Caco-2 (cell line): ENCODE measurements around the gene DNAJA1. TPM values are rescaled to one million over a fixed set of nuclear protein-coding genes. Genes with fewer than 3 reads are reported as not detected.

Source experiments
- BruUV-seq: library from RNA; stranded (reverse); fragments of 400-500 nt; replicated peaks from 2 replicates; lab custom pipeline; 2021; lab: Mats Ljungman, UMichigan
- CTCF ChIA-PET: fragments of 300-600 bp; sonication (Branson Sonifier 250); formaldehyde crosslinking; loops from one replicate; lab custom pipeline; 2022; ENCODE audit warnings: antibody characterized with exemption; lab: Charles Lee
- POLR2A ChIA-PET: fragments of 300-600 bp; sonication (Branson Sonifier 250); formaldehyde crosslinking; loops from one replicate; lab custom pipeline; 2022; ENCODE audit warnings: antibody characterized with exemption; lab: Charles Lee
- DNase-seq, 2 experiments: peaks; one replicate each; pipeline versions ENCODE4 v3.0.0 to v3.0.0-alpha.2; 2020 to 2022
- H3K27me3 ChIP-seq: replicated peaks from 2 replicates; pipeline ENCODE4 v1.6.0; 2011; ENCODE audit warnings: low read length; ENCODE audit not compliant: control insufficient read depth, insufficient read depth
- H3K36me3 ChIP-seq: 2 replicates; pipeline ENCODE4 v1.5.1; 2011; ENCODE audit warnings: low read length; ENCODE audit not compliant: control insufficient read depth, insufficient read depth
- H3K4me1 ChIP-seq: fragments of 250-450 bp; sonication (Bioruptor Pico); 2 replicates; pipeline ENCODE4 v1.5.1; 2020; ENCODE audit warnings: mild to moderate bottlenecking
- H3K4me3 ChIP-seq: 2 replicates; pipeline ENCODE4 v1.5.1; 2011; ENCODE audit warnings: low read depth, mild to moderate bottlenecking, control low read depth, low read length
- H3K9me3 ChIP-seq: fragments of 250-450 bp; sonication (Bioruptor Pico); 2 replicates; pipeline ENCODE4 v1.5.1; 2020; ENCODE audit warnings: mild to moderate bottlenecking, moderate library complexity
- H3K27ac Mint-ChIP-seq: one replicate; pipeline ENCODE4 v1.8.0; 2022; ENCODE audit warnings: mixed read lengths; ENCODE audit not compliant: unreplicated experiment
- H3K27me3 Mint-ChIP-seq: one replicate; pipeline ENCODE4 v1.8.0; 2022; ENCODE audit warnings: mixed read lengths; ENCODE audit not compliant: insufficient read depth, unreplicated experiment
- H3K36me3 Mint-ChIP-seq: one replicate; pipeline ENCODE4 v1.8.0; 2022; ENCODE audit warnings: mild to moderate bottlenecking, mixed read lengths; ENCODE audit not compliant: insufficient read depth, unreplicated experiment
- H3K4me1 Mint-ChIP-seq: one replicate; pipeline ENCODE4 v1.8.0; 2022; ENCODE audit warnings: low read depth, mixed read lengths; ENCODE audit not compliant: unreplicated experiment
- H3K4me3 Mint-ChIP-seq: one replicate; pipeline ENCODE4 v1.8.0; 2022; ENCODE audit warnings: mild to moderate bottlenecking, moderate library complexity, mixed read lengths; ENCODE audit not compliant: unreplicated experiment
- H3K9me3 Mint-ChIP-seq: one replicate; pipeline ENCODE4 v1.8.0; 2022; ENCODE audit warnings: mixed read lengths; ENCODE audit not compliant: unreplicated experiment
- intact Hi-C: fragments of 100-400 bp; cut with micrococcal nuclease; formaldehyde crosslinking; loops from one replicate; pipeline ENCODE4 v1.10.0; 2022; ENCODE audit not compliant: unreplicated experiment
- total RNA-seq: library from RNA; stranded (reverse); gene quantifications from 2 replicates; pipeline ENCODE4 v1.2.3, GENCODE V29; 2022
- TF ChIP-seq, protein P1 (sequence below), 2 experiments: fragments of 200-600 bp in 1 of 2; IDR thresholded peaks; 1 replicate in 1 of 2; 2 replicates in 1 of 2; pipeline versions ENCODE4 v1.5.1 to v1.8.0; 2011 to 2022; ENCODE audit warnings: antibody characterized with exemption in 1 of 2, control low read depth in 1 of 2, inconsistent platforms in 1 of 2, low read depth in 1 of 2, low read length in 1 of 2, mild to moderate bottlenecking in 1 of 2, moderate library complexity in 1 of 2; ENCODE audit not compliant: insufficient read depth in 1 of 2, severe bottlenecking in 1 of 2, unreplicated experiment in 1 of 2

Gene DNAJA1
- total RNA-seq, 1 experiment from 2014 or later: 187 TPM

DNA sequence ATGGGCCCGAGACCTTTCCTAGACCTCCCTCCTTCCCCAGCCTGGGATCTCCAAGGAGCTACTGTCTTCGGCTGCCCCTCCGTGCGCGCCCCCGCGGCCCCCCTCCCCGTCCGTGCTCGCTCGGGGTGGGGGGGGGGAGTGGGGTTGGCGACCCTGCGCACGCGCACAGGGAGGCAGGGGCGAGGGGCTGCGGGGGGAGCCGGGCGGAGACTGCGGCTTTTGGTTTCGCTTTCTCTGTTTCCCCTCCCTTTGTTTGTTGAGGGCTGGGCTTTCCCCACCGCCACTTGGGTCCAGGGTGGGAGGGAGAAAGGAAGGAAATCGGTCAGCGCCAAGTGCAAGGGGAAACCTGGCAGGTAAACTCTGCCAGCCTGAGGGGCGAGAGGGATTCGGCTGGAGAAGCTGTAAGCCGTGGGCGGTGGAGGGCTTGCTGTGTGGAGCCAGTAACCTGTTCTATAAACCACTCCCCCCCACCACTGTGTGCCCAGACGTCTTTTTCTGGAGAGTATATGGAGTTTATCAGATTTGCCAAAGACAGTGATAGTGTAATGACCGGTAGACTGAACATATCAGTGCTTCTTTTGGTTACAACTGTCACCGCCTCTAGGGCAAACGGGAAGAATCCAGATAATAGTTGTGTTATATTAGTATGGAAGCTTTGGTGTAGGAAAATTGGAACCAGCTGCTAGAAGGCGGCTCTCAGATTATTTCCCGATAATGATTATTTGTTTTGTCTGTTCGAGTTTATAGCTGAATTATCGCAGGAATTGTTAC, 684 bp downstream of the DNAJA1 start:
- peak overlapping the region; percentile 87 for H3K27ac Mint-ChIP-seq
- DNase-seq: peak; percentile 73 to 84
- ChIA-PET POLR2A (interaction anchor here (0.9 to 2.1 kb wide), 7 partner anchors 9 to 234 kb away, joined by 3 to 11 read pairs (median 4); no protein-coding TSS in a partner anchor), CTCF (interaction anchor here (0.7 kb wide), 1 partner anchor 239 kb away, joined by 4 read pairs; the partner anchor contains the start of genes BAG1 and CHMP5)
- intact Hi-C loops: loop anchor here (1.0 to 2.0 kb wide), 2 partner anchors 19 to 24 kb away; partner anchors contain the start of gene APTX
- peaks cover 35% of the 10 kb centered on the region for H3K4me1 ChIP-seq
- TF ChIP-seq, protein P1, sequence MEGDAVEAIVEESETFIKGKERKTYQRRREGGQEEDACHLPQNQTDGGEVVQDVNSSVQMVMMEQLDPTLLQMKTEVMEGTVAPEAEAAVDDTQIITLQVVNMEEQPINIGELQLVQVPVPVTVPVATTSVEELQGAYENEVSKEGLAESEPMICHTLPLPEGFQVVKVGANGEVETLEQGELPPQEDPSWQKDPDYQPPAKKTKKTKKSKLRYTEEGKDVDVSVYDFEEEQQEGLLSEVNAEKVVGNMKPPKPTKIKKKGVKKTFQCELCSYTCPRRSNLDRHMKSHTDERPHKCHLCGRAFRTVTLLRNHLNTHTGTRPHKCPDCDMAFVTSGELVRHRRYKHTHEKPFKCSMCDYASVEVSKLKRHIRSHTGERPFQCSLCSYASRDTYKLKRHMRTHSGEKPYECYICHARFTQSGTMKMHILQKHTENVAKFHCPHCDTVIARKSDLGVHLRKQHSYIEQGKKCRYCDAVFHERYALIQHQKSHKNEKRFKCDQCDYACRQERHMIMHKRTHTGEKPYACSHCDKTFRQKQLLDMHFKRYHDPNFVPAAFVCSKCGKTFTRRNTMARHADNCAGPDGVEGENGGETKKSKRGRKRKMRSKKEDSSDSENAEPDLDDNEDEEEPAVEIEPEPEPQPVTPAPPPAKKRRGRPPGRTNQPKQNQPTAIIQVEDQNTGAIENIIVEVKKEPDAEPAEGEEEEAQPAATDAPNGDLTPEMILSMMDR (IDR thresholded peaks at IDR 0.05; ENCODE audit: insufficient read depth in 1 of 2, low read depth in 1 of 2, low read length in 1 of 2, severe bottlenecking in 1 of 2, unreplicated experiment in 1 of 2): no peak
- H3K4me3 ChIP-seq: peak overlapping the region; percentile 100
- no peaks in the 10 kb centered on the region for H3K9me3 ChIP-seq
- no TSS peak for BruUV-seq
- no peaks in the 10 kb centered on the region for H3K27me3 ChIP-seq
- H3K4me3 Mint-ChIP-seq: peak overlapping the region; percentile 86
- no peaks in the 10 kb centered on the region for H3K27me3 Mint-ChIP-seq
- peaks cover 65% of the 10 kb centered on the region for H3K36me3 Mint-ChIP-seq
- peaks cover 20% of the 10 kb centered on the region for H3K4me1 Mint-ChIP-seq
- H3K36me3 ChIP-seq: peaks cover 1% of the 10 kb centered on the region; the same call in 1 of the 2 replicates
- no peaks in the 10 kb centered on the region for H3K9me3 Mint-ChIP-seq

DNA sequence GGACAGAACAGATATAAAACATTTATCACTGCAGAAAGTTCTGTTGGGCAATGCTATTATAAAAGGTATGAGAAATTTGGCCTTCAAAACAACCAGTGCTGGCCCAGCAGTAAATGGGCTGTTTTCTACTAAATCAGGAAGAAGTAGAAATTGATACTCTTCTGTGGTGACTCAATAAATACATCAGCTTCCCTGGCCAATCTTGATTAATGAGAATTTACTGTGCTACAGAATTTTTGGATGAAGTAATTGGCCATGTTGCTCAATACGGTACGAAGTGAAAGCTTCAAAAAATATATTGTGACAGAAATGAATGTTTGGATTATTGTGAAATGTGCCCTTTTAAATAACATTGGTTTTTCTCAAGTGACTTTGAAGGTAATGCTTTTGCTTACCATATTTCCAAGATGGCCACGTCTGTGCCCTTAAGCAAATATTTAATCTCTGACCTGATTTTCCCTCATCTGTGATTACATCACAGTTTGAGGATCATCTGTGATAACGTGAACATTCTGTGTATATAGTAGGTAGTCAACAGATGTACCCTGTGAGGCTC, 4.2 kb downstream of the DNAJA1 start:
- DNase-seq: peak in 1 of 2 experiments; percentile 40
- POLR2A ChIA-PET: no interaction called here
- Mint-ChIP-seq H3K27ac (no peak overlapping the region), H3K4me1 (peaks cover 13% of the 10 kb centered on the region), H3K36me3 (peaks cover 100% of the 10 kb centered on the region), H3K9me3 (no peaks in the 10 kb centered on the region), H3K4me3 (no peak overlapping the region), H3K27me3 (no peaks in the 10 kb centered on the region)
- Histone ChIP-seq H3K4me3 (no peak overlapping the region), H3K36me3 (peaks cover 1% of the 10 kb centered on the region; the same call in 1 of the 2 replicates), H3K4me1 (peaks cover 53% of the 10 kb centered on the region), H3K27me3 (no peaks in the 10 kb centered on the region), H3K9me3 (no peaks in the 10 kb centered on the region)
- BruUV-seq: no TSS peak
- TF ChIP-seq, protein P1 (IDR thresholded peaks at IDR 0.05; ENCODE audit: insufficient read depth in 1 of 2, low read depth in 1 of 2, low read length in 1 of 2, severe bottlenecking in 1 of 2, unreplicated experiment in 1 of 2): no peak
- CTCF ChIA-PET: no interaction called here
- intact Hi-C loops: no loop called here

DNA sequence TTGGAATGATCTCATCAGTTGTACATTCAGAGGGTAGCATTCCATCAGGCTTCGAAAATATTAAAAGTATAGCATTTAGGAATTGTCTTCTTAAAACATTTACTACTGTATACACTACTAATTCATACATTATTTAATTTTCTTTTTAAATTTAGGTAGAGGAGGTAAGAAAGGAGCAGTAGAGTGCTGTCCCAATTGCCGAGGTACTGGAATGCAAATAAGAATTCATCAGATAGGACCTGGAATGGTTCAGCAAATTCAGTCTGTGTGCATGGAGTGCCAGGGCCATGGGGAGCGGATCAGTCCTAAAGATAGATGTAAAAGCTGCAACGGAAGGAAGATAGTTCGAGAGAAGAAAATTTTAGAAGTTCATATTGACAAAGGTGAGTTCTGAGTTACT, 5.2 kb downstream of the DNAJA1 start:
- BruUV-seq: no TSS peak
- H3K9me3 Mint-ChIP-seq: no peaks in the 10 kb centered on the region
- Histone ChIP-seq H3K9me3 (no peaks in the 10 kb centered on the region), H3K27me3 (no peaks in the 10 kb centered on the region), H3K4me3 (no peak overlapping the region), H3K4me1 (peaks cover 53% of the 10 kb centered on the region), H3K36me3 (peaks cover 1% of the 10 kb centered on the region; the same call in 1 of the 2 replicates)
- intact Hi-C loops: loop anchor here (5.0 kb wide), 1 partner anchor 132 kb away; no protein-coding TSS in a partner anchor
- H3K4me1 Mint-ChIP-seq: peaks cover 13% of the 10 kb centered on the region
- peaks cover 100% of the 10 kb centered on the region for H3K36me3 Mint-ChIP-seq
- no peak for DNase-seq
- TF ChIP-seq, protein P1 (IDR thresholded peaks at IDR 0.05; ENCODE audit: insufficient read depth in 1 of 2, low read depth in 1 of 2, low read length in 1 of 2, severe bottlenecking in 1 of 2, unreplicated experiment in 1 of 2): no peak
- POLR2A ChIA-PET: interaction anchor here (0.6 kb wide), 1 partner anchor 66 kb away, joined by 5 read pairs; no protein-coding TSS in a partner anchor
- no peak overlapping the region for H3K4me3 Mint-ChIP-seq
- H3K27me3 Mint-ChIP-seq: no peaks in the 10 kb centered on the region
- CTCF ChIA-PET: no interaction called here
- H3K27ac Mint-ChIP-seq: no peak overlapping the region
